ENCODE results near the gene RPTOR.

Gene RPTOR

GRCh38 chr17:80781211-80781610 lies 236.6 kb downstream of the RPTOR start:
- H3K4me3 ChIP-seq (ENCODE audit: low read depth, low read length) = no peak overlapping the region
- CTCF ChIA-PET = interaction anchor here (1.3 kb wide), 2 partner anchors 10 to 24 kb away, joined by 3 to 5 read pairs; no protein-coding TSS in a partner anchor
- POLR2A ChIA-PET = no interaction called here
- TF ChIP-seq CTCF (IDR thresholded peaks at IDR 0.05; ENCODE audit: insufficient read depth, low read length, missing control alignments) = no peak
- no peak for DNase-seq (ENCODE audit: low read depth, low spot score)

- ChIA-PET CTCF (interaction anchor here (1.3 kb wide), 1 partner anchor 9 kb away, joined by 5 read pairs; no protein-coding TSS in a partner anchor), POLR2A (no interaction called here)
- no peak for DNase-seq (ENCODE audit: low read depth, low spot score)
Observed at GRCh38 chr17:80781807-80782277, 237.2 kb downstream of the RPTOR start.

GRCh38 chr17:80782536-80783427 lies 238.1 kb downstream of the RPTOR start:
- ChIA-PET CTCF (no interaction called here), POLR2A (no interaction called here)
- no peak overlapping the region for H3K4me3 ChIP-seq (ENCODE audit: low read depth, low read length)
- DNase-seq (ENCODE audit: low read depth, low spot score) = no peak
- TF ChIP-seq CTCF (IDR thresholded peaks at IDR 0.05; ENCODE audit: insufficient read depth, low read length, missing control alignments) = no peak

More at GRCh38 chr17:80781807-80782277, 237.2 kb downstream of the RPTOR start:
- H3K4me3 ChIP-seq (ENCODE audit: low read depth, low read length) = no peak overlapping the region
- no peak for TF ChIP-seq CTCF (IDR thresholded peaks at IDR 0.05; ENCODE audit: insufficient read depth, low read length, missing control alignments)

GRCh38 chr17:80783486-80783885 lies 238.8 kb downstream of the RPTOR start:
- no peak for TF ChIP-seq CTCF (IDR thresholded peaks at IDR 0.05; ENCODE audit: insufficient read depth, low read length, missing control alignments)
- DNase-seq (ENCODE audit: low read depth, low spot score) = no peak
- CTCF ChIA-PET = no interaction called here
- H3K4me3 ChIP-seq (ENCODE audit: low read depth, low read length) = no peak overlapping the region
- POLR2A ChIA-PET = no interaction called here

GRCh38 chr17:80783971-80784370 lies 239.3 kb downstream of the RPTOR start:
- H3K4me3 ChIP-seq (ENCODE audit: low read depth, low read length) = no peak overlapping the region
- no peak for DNase-seq (ENCODE audit: low read depth, low spot score)
- POLR2A ChIA-PET = no interaction called here
- TF ChIP-seq CTCF (IDR thresholded peaks at IDR 0.05; ENCODE audit: insufficient read depth, low read length, missing control alignments) = no peak
- CTCF ChIA-PET = no interaction called here

GRCh38 chr17:80785477-80786178 lies 241.0 kb downstream of the RPTOR start:
- H3K4me3 ChIP-seq (ENCODE audit: low read depth, low read length) = no peak overlapping the region
- DNase-seq (ENCODE audit: low read depth, low spot score) = no peak
- no peak for TF ChIP-seq CTCF (IDR thresholded peaks at IDR 0.05; ENCODE audit: insufficient read depth, low read length, missing control alignments)
- ChIA-PET CTCF (interaction anchor here (4.0 kb wide), 1 partner anchor 11 kb away, joined by 13 read pairs; no protein-coding TSS in a partner anchor), POLR2A (no interaction called here)
